Lower leg skin (tissue), 3 donors: ENCODE data around the gene UBE2A.

Experiments used
- POLR2A ChIP-seq, 2 donors: fragments of 450-650 bp; IDR thresholded peaks; one replicate each; pipeline ENCODE4 v1.6.1; 2016 to 2017; ENCODE audit warnings: antibody characterized with exemption in 2 of 2, mild to moderate bottlenecking in 1 of 2, moderate library complexity in 1 of 2
- TF ChIP-seq, protein P1 (sequence below), 3 donors: fragments of 450-650 bp; IDR thresholded peaks; one replicate each; pipeline ENCODE4 v1.5.1; 2016; ENCODE audit warnings: antibody characterized with exemption in 3 of 3, mild to moderate bottlenecking in 3 of 3, moderate library complexity in 2 of 3

DNA sequence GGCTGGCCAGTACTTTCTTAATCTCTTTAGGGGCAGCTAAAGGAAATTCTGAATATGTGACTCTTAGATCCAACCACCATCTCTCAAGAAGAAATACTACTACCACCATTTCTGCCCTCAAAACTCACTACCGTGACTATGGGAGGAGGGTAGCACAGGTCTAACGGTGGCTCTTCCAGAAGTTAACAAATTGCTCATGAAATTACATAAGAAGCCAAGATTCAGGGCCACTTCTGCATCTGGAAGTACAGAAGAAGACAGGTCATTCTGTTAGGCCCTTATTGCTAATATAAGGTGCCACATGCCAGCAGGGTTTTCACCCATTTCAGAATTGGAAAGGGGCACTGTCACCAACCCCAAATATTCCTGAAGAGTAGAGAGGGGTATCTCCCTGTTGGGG is 51.5 kb downstream of the UBE2A start:
- TF ChIP-seq, protein P1, sequence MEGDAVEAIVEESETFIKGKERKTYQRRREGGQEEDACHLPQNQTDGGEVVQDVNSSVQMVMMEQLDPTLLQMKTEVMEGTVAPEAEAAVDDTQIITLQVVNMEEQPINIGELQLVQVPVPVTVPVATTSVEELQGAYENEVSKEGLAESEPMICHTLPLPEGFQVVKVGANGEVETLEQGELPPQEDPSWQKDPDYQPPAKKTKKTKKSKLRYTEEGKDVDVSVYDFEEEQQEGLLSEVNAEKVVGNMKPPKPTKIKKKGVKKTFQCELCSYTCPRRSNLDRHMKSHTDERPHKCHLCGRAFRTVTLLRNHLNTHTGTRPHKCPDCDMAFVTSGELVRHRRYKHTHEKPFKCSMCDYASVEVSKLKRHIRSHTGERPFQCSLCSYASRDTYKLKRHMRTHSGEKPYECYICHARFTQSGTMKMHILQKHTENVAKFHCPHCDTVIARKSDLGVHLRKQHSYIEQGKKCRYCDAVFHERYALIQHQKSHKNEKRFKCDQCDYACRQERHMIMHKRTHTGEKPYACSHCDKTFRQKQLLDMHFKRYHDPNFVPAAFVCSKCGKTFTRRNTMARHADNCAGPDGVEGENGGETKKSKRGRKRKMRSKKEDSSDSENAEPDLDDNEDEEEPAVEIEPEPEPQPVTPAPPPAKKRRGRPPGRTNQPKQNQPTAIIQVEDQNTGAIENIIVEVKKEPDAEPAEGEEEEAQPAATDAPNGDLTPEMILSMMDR (IDR thresholded peaks at IDR 0.05), result no peak
- TF ChIP-seq POLR2A (IDR thresholded peaks at IDR 0.05), result no peak
